ENCODE measurements around the gene MMAB. TPM values are rescaled to one million over a fixed set of nuclear protein-coding genes. Genes with fewer than 3 reads are reported as not detected.

Gene MMAB
- total RNA-seq, 1 experiment from 2014 or later, result 68.3 TPM

- Histone ChIP-seq H3K27me3 (no peaks in the 10 kb centered on the region), H3K9me3 (no peaks in the 10 kb centered on the region), H3K36me3 (peaks cover 29% of the 10 kb centered on the region)
Observed at GRCh38 chr12:109523071-109523470, 50.2 kb downstream of the MMAB start.

GRCh38 chr12:109521831-109522230, 51.5 kb downstream of the MMAB start:
- Histone ChIP-seq H3K36me3 (peaks cover 36% of the 10 kb centered on the region), H3K27me3 (no peaks in the 10 kb centered on the region), H3K4me3 (no peak overlapping the region), H3K9me3 (no peaks in the 10 kb centered on the region)
- no peak for DNase-seq

More at GRCh38 chr12:109523071-109523470, 50.2 kb downstream of the MMAB start:
- H3K4me3 ChIP-seq, result no peak overlapping the region
- no peak for DNase-seq

- no peak for DNase-seq
- no peak overlapping the region for H3K4me3 ChIP-seq
- no peaks in the 10 kb centered on the region for H3K9me3 ChIP-seq
- H3K36me3 ChIP-seq, result peaks cover 40% of the 10 kb centered on the region
- no peaks in the 10 kb centered on the region for H3K27me3 ChIP-seq
Observed at GRCh38 chr12:109519787-109520186, 53.5 kb downstream of the MMAB start.

GRCh38 chr12:109518820-109519665, 54.3 kb downstream of the MMAB start:
- Histone ChIP-seq H3K9me3 (no peaks in the 10 kb centered on the region), H3K36me3 (peaks cover 40% of the 10 kb centered on the region), H3K4me3 (no peak overlapping the region), H3K27me3 (no peaks in the 10 kb centered on the region)
- peak; percentile 52 for DNase-seq

- peaks cover 40% of the 10 kb centered on the region for H3K36me3 ChIP-seq
Observed at GRCh38 chr12:109517619-109518018, 55.7 kb downstream of the MMAB start.

GRCh38 chr12:109513977-109514376, 59.3 kb downstream of the MMAB start:
- H3K27me3 ChIP-seq, result no peaks in the 10 kb centered on the region
- no peaks in the 10 kb centered on the region for H3K9me3 ChIP-seq
- no peak for DNase-seq
- H3K36me3 ChIP-seq, result peaks cover 38% of the 10 kb centered on the region
- no peak overlapping the region for H3K4me3 ChIP-seq

More at GRCh38 chr12:109517619-109518018, 55.7 kb downstream of the MMAB start:
- Histone ChIP-seq H3K9me3 (no peaks in the 10 kb centered on the region), H3K4me3 (no peak overlapping the region), H3K27me3 (no peaks in the 10 kb centered on the region)
- DNase-seq, result no peak

- DNase-seq, result no peak
- Histone ChIP-seq H3K9me3 (no peaks in the 10 kb centered on the region), H3K4me3 (no peak overlapping the region), H3K27me3 (no peaks in the 10 kb centered on the region), H3K36me3 (peaks cover 41% of the 10 kb centered on the region)
Observed at GRCh38 chr12:109513051-109513450, 60.3 kb downstream of the MMAB start.

- Histone ChIP-seq H3K4me3 (no peak overlapping the region), H3K27me3 (no peaks in the 10 kb centered on the region), H3K36me3 (peaks cover 43% of the 10 kb centered on the region), H3K9me3 (no peaks in the 10 kb centered on the region)
- no peak for DNase-seq
Observed at GRCh38 chr12:109512608-109513007, 60.7 kb downstream of the MMAB start.

- Histone ChIP-seq H3K4me3 (no peak overlapping the region), H3K36me3 (peaks cover 43% of the 10 kb centered on the region), H3K9me3 (no peaks in the 10 kb centered on the region), H3K27me3 (no peaks in the 10 kb centered on the region)
- DNase-seq, result no peak
Observed at GRCh38 chr12:109510196-109510595, 63.1 kb downstream of the MMAB start.

GRCh38 chr12:109504068-109504467, 69.2 kb downstream of the MMAB start:
- Histone ChIP-seq H3K27me3 (no peaks in the 10 kb centered on the region), H3K9me3 (no peaks in the 10 kb centered on the region), H3K36me3 (peaks cover 52% of the 10 kb centered on the region), H3K4me3 (no peak overlapping the region)
- DNase-seq, result no peak

Other genes with a start within 250 kb of the MMAB start
- gene MYO1H, start 225.6 kb downstream of the MMAB start, total RNA-seq (2014; rRNA removed; shearing (Covaris generic); ENCODE audit: low replicate concordance), result not detected in 2 replicates
- 92.0 and 101 TPM in 2 replicates for gene KCTD10, start 96.2 kb downstream of the MMAB start, total RNA-seq (2014; rRNA removed; shearing (Covaris generic); ENCODE audit: low replicate concordance)
- gene UBE3B, start 95.9 kb downstream of the MMAB start, total RNA-seq (2014; rRNA removed; shearing (Covaris generic); ENCODE audit: low replicate concordance), result 12.9 and 18.8 TPM in 2 replicates
- 16.3 and 29.8 TPM in 2 replicates for gene MVK, start 290 bp upstream of the MMAB start, total RNA-seq (2014; rRNA removed; shearing (Covaris generic); ENCODE audit: low replicate concordance)
- 0.84 and 1.8 TPM in 2 replicates for gene FAM222A, start 140.3 kb upstream of the MMAB start, total RNA-seq (2014; rRNA removed; shearing (Covaris generic); ENCODE audit: low replicate concordance)

All from MG63 (cell line).